Activated T-helper 1 cell treated with Interleukin-2 at 50 U/mL for 16 hours (primary cell): ENCODE measurements around the gene NUP93.

Experiments used
- DNase-seq: peaks from one replicate; pipeline ENCODE4 v3.0.0-alpha.2; 2020; ENCODE audit warnings: low read depth

The NUP93 gene

DNA sequence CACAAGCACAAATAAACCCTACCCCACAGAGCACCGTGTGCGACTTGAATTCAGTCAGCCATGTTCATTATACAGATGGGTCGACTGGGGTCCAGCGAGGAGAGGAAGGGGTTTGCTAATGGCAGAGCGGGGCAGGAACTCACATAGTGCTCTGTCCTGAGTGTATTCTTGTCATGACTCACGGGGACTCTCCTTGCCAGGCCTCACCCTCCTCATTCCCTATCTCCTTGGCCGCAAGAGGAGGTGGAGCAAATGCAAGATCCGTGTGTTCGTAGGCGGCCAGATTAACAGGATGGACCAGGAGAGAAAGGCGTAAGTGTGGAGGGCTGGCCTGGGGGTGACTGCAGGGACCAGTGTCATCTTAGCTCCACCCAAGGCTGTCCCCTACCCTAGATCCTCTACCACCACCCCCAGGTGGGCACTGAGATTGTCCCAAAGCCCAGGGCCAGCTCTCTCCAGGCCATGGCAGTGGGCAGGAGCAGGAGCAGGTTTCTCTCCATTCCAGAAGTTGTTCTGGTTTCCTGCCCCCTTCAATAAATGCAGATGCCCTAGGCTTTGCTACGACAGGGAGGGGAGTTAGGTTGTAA is 164.5 kb downstream of the NUP93 start:
- no peak for DNase-seq

DNA sequence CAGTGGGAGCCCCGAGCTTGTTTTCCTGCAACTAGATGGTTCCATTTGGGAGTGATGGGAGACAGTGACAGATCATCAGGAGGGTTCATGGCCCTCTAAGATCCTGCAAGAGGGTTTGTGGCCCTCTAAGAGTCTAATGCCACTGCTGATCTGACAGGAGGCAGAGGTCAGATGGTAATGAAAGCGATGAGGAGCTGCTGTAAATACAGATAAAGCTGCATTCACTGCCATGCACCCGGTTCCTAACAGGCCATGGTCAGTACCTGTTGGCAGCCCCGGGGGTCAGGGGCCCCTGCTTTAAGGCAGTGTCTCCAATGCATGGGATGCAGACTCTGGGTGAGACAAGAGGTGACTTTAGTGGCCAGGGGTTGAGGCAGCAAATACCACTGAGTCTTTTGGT is 165.9 kb downstream of the NUP93 start:
- no peak for DNase-seq

DNA sequence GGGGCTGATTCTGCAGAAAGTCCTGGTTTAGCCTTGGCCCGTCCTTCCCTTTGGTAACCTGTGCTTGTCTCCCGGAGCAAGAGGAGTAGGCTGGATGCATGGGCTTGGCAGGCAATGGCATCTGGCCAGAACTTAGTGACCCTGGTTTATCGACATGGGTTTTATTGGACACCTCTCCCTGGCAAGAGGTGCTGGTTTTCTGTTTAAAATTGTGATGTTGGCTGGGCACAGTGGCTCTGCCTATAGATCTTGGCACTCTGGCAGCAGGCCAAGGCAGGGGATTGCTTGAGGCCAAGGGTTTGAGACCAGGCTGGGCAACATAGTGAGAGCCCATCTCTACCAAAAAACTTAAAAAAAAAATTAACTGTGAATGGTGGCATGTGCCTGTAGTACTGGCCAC is 166.3 kb downstream of the NUP93 start:
- no peak for DNase-seq

DNA sequence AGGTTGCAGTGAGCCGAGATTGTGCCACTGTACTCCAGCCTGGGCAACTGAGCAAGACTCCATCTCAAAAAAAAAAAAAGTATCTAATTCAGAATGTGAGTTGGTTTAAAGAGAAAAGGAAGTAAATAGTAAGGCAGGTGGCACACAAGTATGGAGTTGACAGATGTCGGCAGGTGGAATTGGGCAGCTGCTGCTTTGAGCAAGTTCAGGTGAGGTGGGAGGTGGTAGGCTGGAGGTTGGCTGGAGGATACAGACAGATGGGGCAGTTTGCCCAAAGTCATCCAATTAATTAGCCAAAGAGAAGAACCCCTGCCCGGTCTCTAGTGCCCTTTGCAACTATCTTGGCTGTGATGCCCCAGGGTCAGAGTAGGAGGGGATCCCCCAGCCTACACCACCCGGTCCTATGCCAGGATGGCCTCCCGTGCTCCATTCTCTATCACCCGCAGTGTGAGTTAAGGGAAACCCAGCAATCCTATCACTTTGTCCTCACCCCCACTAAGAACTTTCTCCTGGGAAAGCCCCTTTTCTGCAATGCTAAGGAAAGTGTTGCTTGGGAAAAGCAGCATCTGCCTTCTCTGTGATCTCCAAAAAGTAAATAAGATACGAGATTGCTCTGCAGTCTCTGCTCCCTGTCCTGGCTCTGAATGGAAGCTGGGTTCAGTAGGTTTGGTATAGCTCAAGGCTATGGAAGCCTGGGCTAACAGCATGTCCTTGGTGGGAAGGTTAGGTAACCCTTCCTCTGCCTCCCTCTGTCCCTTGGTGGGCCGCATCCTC is 167.3 kb downstream of the NUP93 start:
- no peak for DNase-seq

DNA sequence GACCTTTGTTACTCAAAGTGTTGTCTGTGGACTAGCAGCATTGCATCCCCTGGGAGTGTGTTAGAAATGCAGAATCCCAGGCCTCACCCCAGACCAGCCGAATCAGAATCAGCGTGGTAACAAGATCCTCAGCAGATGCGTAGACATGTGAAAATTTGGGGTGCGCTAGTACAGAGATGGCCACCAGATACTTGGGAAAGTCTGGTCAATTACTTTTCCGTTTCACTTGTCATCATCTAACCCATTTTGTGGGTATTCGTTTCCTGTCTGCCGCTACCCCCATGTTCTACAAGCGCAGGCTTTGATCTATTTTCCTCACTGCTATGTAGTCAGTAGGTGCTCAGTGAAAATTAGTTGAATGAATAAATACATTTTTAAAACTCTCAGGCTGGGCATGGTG is 168.9 kb downstream of the NUP93 start:
- no peak for DNase-seq
